ENCODE measurements around the gene PPM1F.

PPM1F gene

GRCh38 chr22:21984793-21985192 is 32.1 kb upstream of the PPM1F start:
- Histone ChIP-seq H3K36me3 (ENCODE audit: insufficient read depth) (no peaks in the 10 kb centered on the region), H4K20me1 (ENCODE audit: insufficient read depth) (no peaks in the 10 kb centered on the region), H3K79me2 (ENCODE audit: insufficient read depth, low read depth) (peaks cover 16% of the 10 kb centered on the region), H3K4me3 (IDR thresholded peaks at IDR 0.05; ENCODE audit: insufficient read depth, low read depth, low read length) (no peak overlapping the region), H3K9ac (no peak overlapping the region), H3K4me1 (ENCODE audit: low read depth, poor library complexity, severe bottlenecking) (peaks cover 7% of the 10 kb centered on the region), H3K27ac (no peak overlapping the region), H2AFZ (ENCODE audit: low read depth) (no peak overlapping the region), H3K27me3 (ENCODE audit: insufficient read depth, low read depth) (no peaks in the 10 kb centered on the region), H3K4me2 (no peak overlapping the region)
- TF ChIP-seq CTCF (conservative IDR thresholded peaks at IDR 0.05; ENCODE audit: low read depth, low read length), result no peak

GRCh38 chr22:21982338-21982965 is 29.8 kb upstream of the PPM1F start, which contains the start of gene TOP3B:
TOP3B (minus strand) TSS chr22:21982787; CDS start chr22:21975709, 7,078 bp downstream.
- Histone ChIP-seq H2AFZ (ENCODE audit: low read depth) (peak within 1 kb of the TSS; percentile 95), H3K36me3 (ENCODE audit: insufficient read depth) (no peaks in the 10 kb centered on the region), H4K20me1 (ENCODE audit: insufficient read depth) (no peaks in the 10 kb centered on the region), H3K4me2 (peak within 1 kb of the TSS; percentile 94), H3K27me3 (ENCODE audit: insufficient read depth, low read depth) (no peaks in the 10 kb centered on the region), H3K4me3 (IDR thresholded peaks at IDR 0.05; ENCODE audit: insufficient read depth, low read depth, low read length) (no peak within 1 kb of the TSS), H3K4me1 (ENCODE audit: low read depth, poor library complexity, severe bottlenecking) (peaks cover 7% of the 10 kb centered on the region), H3K27ac (0 out of 2 replicates have a peak within 1 kb of the TSS, but pooled peaks have one; percentile 18), H3K9ac (peak within 1 kb of the TSS; percentile 85), H3K79me2 (ENCODE audit: insufficient read depth, low read depth) (peaks cover 16% of the 10 kb centered on the region)
- TF ChIP-seq CTCF (conservative IDR thresholded peaks at IDR 0.05; ENCODE audit: low read depth, low read length), result no peak

GRCh38 chr22:21981874-21982273 is 29.2 kb upstream of the PPM1F start:
- H3K27me3 ChIP-seq (ENCODE audit: insufficient read depth, low read depth), result no peaks in the 10 kb centered on the region
- no peak overlapping the region for H3K4me3 ChIP-seq (IDR thresholded peaks at IDR 0.05; ENCODE audit: insufficient read depth, low read depth, low read length)
- no peak for TF ChIP-seq CTCF (conservative IDR thresholded peaks at IDR 0.05; ENCODE audit: low read depth, low read length)
- H3K9ac ChIP-seq, result peak overlapping the region; percentile 85; the same call in 1 of the 2 replicates
- no peaks in the 10 kb centered on the region for H3K36me3 ChIP-seq (ENCODE audit: insufficient read depth)
- no peaks in the 10 kb centered on the region for H4K20me1 ChIP-seq (ENCODE audit: insufficient read depth)
- peaks cover 16% of the 10 kb centered on the region for H3K79me2 ChIP-seq (ENCODE audit: insufficient read depth, low read depth)
- H3K4me2 ChIP-seq, result peak overlapping the region; percentile 94
- peaks cover 7% of the 10 kb centered on the region for H3K4me1 ChIP-seq (ENCODE audit: low read depth, poor library complexity, severe bottlenecking)
- no peak overlapping the region for H2AFZ ChIP-seq (ENCODE audit: low read depth)
- no peak overlapping the region for H3K27ac ChIP-seq

- Histone ChIP-seq H3K27me3 (ENCODE audit: insufficient read depth, low read depth) (no peaks in the 10 kb centered on the region), H4K20me1 (ENCODE audit: insufficient read depth) (no peaks in the 10 kb centered on the region), H3K27ac (no peak overlapping the region), H3K4me3 (IDR thresholded peaks at IDR 0.05; ENCODE audit: insufficient read depth, low read depth, low read length) (no peak overlapping the region), H3K9ac (no peak overlapping the region), H2AFZ (ENCODE audit: low read depth) (no peak overlapping the region), H3K4me2 (no peak overlapping the region), H3K79me2 (ENCODE audit: insufficient read depth, low read depth) (peaks cover 16% of the 10 kb centered on the region), H3K4me1 (ENCODE audit: low read depth, poor library complexity, severe bottlenecking) (peaks cover 7% of the 10 kb centered on the region), H3K36me3 (ENCODE audit: insufficient read depth) (no peaks in the 10 kb centered on the region)
- TF ChIP-seq CTCF (conservative IDR thresholded peaks at IDR 0.05; ENCODE audit: low read depth, low read length), result no peak
These were observed 27.9 kb upstream of the PPM1F start for GRCh38 chr22:21980547-21980946.
